Peyer's patch (tissue), 4 donors: Measurements from ENCODE around the gene IQGAP3. TPM values are rescaled to one million over a fixed set of nuclear protein-coding genes. Genes with fewer than 3 reads are reported as not detected.
A peak's percentile ranks its signal among the peaks of the same experiment; 100 is the strongest.

Experiments
- DNase-seq, 3 donors: peaks; one replicate each; pipeline ENCODE4 v3.0.0-alpha.2; 2017 to 2019
- H3K27ac ChIP-seq, 4 donors: fragments of 200-600 bp; sonication (generic); one replicate each; pipeline ENCODE4 v1.5.1; 2016 to 2019
- H3K27me3 ChIP-seq, 2 donors: fragments of 200-600 bp; sonication (generic); one replicate each; pipeline ENCODE4 v1.5.1; 2019
- H3K36me3 ChIP-seq, 3 donors: fragments of 200-600 bp; sonication (generic); one replicate each; pipeline ENCODE4 v1.5.1; 2016 to 2019
- H3K4me1 ChIP-seq, 4 donors: fragments of 200-600 bp; sonication (generic); one replicate each; pipeline ENCODE4 v1.5.1; 2016 to 2019
- H3K4me3 ChIP-seq, 4 donors: fragments of 200-600 bp; sonication (generic); 1 replicate in 3 of 4; 2 replicates in 1 of 4; pipeline ENCODE4 v1.5.1; 2016 to 2019; ENCODE audit warnings: mild to moderate bottlenecking in 1 of 4
- H3K9me3 ChIP-seq, 4 donors: fragments of 200-600 bp; sonication (generic); one replicate each; pipeline ENCODE4 v1.5.1; 2016 to 2019; ENCODE audit warnings: mild to moderate bottlenecking in 1 of 4
- CTCF ChIP-seq, 6 experiments: fragments of 450-650 bp in 4 of 6; fragments of 200-600 bp in 2 of 6; sonication (generic) in 1 of 6; IDR thresholded peaks; one replicate each; pipeline ENCODE4 v1.5.1; 2017 to 2019; ENCODE audit warnings: antibody characterized with exemption in 6 of 6, mild to moderate bottlenecking in 3 of 6, moderate library complexity in 1 of 6
- POLR2A ChIP-seq, 2 donors: fragments of 450-650 bp; IDR thresholded peaks; one replicate each; pipeline ENCODE4 v1.5.1; 2017; ENCODE audit warnings: antibody characterized with exemption in 2 of 2, mild to moderate bottlenecking in 2 of 2, moderate library complexity in 2 of 2
- total RNA-seq, 4 donors: library from RNA; depleted of rRNA; stranded (reverse); fragments of >200 nt; gene quantifications; one replicate each; pipeline ENCODE4 v1.1.0, GENCODE V29; 2016

IQGAP3 gene
- total RNA-seq, 4 donors from 2014 or later: 5.4 to 45.4 (median 8.2) TPM

GRCh38 chr1:156493154-156493631, 79.2 kb downstream of the IQGAP3 start:
- Histone ChIP-seq H3K4me3 (peak overlapping the region in 2 of 4 donors; percentile 16 to 23), H3K36me3 (peaks cover 0 to 11% (median 0%) of the 10 kb centered on the region in 3 donors), H3K27ac (peak overlapping the region; percentile 29 to 78 (median 38)), H3K9me3 (no peaks in the 10 kb centered on the region), H3K4me1 (peaks cover 12 to 96% (median 89%) of the 10 kb centered on the region in 4 donors), H3K27me3 (no peaks in the 10 kb centered on the region)
- TF ChIP-seq CTCF (IDR thresholded peaks at IDR 0.05) (no peak), POLR2A (IDR thresholded peaks at IDR 0.05) (no peak)
- DNase-seq: no peak

- Histone ChIP-seq H3K4me3 (peak overlapping the region in 2 of 4 donors; percentile 16 to 23), H3K36me3 (peaks cover 0 to 11% (median 0%) of the 10 kb centered on the region in 3 donors), H3K9me3 (no peaks in the 10 kb centered on the region), H3K4me1 (peaks cover 12 to 96% (median 89%) of the 10 kb centered on the region in 4 donors), H3K27ac (peak overlapping the region; percentile 29 to 78 (median 38)), H3K27me3 (no peaks in the 10 kb centered on the region)
- DNase-seq: peak in 2 of 3 donors; percentile 88
- TF ChIP-seq CTCF (IDR thresholded peaks at IDR 0.05): no peak
- no peak for TF ChIP-seq POLR2A (IDR thresholded peaks at IDR 0.05)
These were observed 79.7 kb downstream of the IQGAP3 start for GRCh38 chr1:156492591-156493080.

GRCh38 chr1:156492013-156492590, 80.3 kb downstream of the IQGAP3 start:
- Histone ChIP-seq H3K36me3 (peaks cover 0 to 11% (median 0%) of the 10 kb centered on the region in 3 donors), H3K9me3 (no peaks in the 10 kb centered on the region), H3K4me3 (peak overlapping the region in 1 of 4 donors; percentile 16), H3K27ac (peak overlapping the region; percentile 29 to 78 (median 38)), H3K4me1 (peaks cover 12 to 96% (median 87%) of the 10 kb centered on the region in 4 donors), H3K27me3 (no peaks in the 10 kb centered on the region)
- no peak for TF ChIP-seq CTCF (IDR thresholded peaks at IDR 0.05)
- TF ChIP-seq POLR2A (IDR thresholded peaks at IDR 0.05): no peak
- DNase-seq: no peak

GRCh38 chr1:156491151-156491949, 81.0 kb downstream of the IQGAP3 start:
- no peak for DNase-seq
- H3K27me3 ChIP-seq: no peaks in the 10 kb centered on the region
- no peaks in the 10 kb centered on the region for H3K9me3 ChIP-seq
- H3K4me3 ChIP-seq: peak overlapping the region in 1 of 4 donors; percentile 4
- peak overlapping the region; percentile 15 to 78 (median 58) for H3K27ac ChIP-seq
- peaks cover 0 to 13% (median 0%) of the 10 kb centered on the region in 3 donors for H3K36me3 ChIP-seq
- H3K4me1 ChIP-seq: peaks cover 9 to 95% (median 82%) of the 10 kb centered on the region in 4 donors
- no peak for TF ChIP-seq POLR2A (IDR thresholded peaks at IDR 0.05)

GRCh38 chr1:156490401-156491032, 81.8 kb downstream of the IQGAP3 start:
- Histone ChIP-seq H3K4me3 (peak overlapping the region in 3 of 4 donors; percentile 4 to 20 (median 16)), H3K36me3 (peaks cover 0 to 18% (median 0%) of the 10 kb centered on the region in 3 donors), H3K4me1 (peaks cover 9 to 93% (median 75%) of the 10 kb centered on the region in 4 donors), H3K27me3 (no peaks in the 10 kb centered on the region), H3K9me3 (no peaks in the 10 kb centered on the region), H3K27ac (peak overlapping the region; percentile 15 to 78 (median 58))
- peak in 1 of 3 donors; percentile 48 for DNase-seq
- peak in 1 of 6 experiments; percentile 6 for TF ChIP-seq CTCF (IDR thresholded peaks at IDR 0.05)
- no peak for TF ChIP-seq POLR2A (IDR thresholded peaks at IDR 0.05)
